Measurements from ENCODE around the gene DBX1. TPM values are rescaled to one million over a fixed set of nuclear protein-coding genes. Genes with fewer than 3 reads are reported as not detected.

The DBX1 gene
- total and polyA plus RNA-seq, 8 donors = not detected

- Histone ChIP-seq H3K27ac (no peak overlapping the region), H3K4me1 (no peaks in the 10 kb centered on the region), H3K27me3 (peaks cover 0 to 20% (median 0%) of the 10 kb centered on the region in 3 donors), H3K9me3 (no peaks in the 10 kb centered on the region), H3K36me3 (no peaks in the 10 kb centered on the region), H3K4me3 (no peak overlapping the region)
- DNase-seq = no peak
- intact Hi-C loops (cut with DNase I; ENCODE audit: low total_unique reads) = no loop called here
- 12 to 25% (median 13%) methylated on average over 2 of the region's 2 CpGs for WGBS, 5 donors
- no peak for TF ChIP-seq POLR2AphosphoS5 (IDR thresholded peaks at IDR 0.05)
- TF ChIP-seq POLR2A (IDR thresholded peaks at IDR 0.05) = no peak
- no peak for TF ChIP-seq CTCF (IDR thresholded peaks at IDR 0.05)
- no peak for TF ChIP-seq EP300 (IDR thresholded peaks at IDR 0.05)
These were observed 37.6 kb upstream of the DBX1 start for GRCh38 chr11:20197881-20198280.

GRCh38 chr11:20194470-20194869 lies 34.2 kb upstream of the DBX1 start:
- Histone ChIP-seq H3K4me1 (no peaks in the 10 kb centered on the region), H3K27ac (no peak overlapping the region), H3K4me3 (no peak overlapping the region), H3K9me3 (no peaks in the 10 kb centered on the region), H3K27me3 (peaks cover 0 to 3% (median 0%) of the 10 kb centered on the region in 3 donors), H3K36me3 (no peaks in the 10 kb centered on the region)
- 71 to 90% (median 83%) methylated on average over 2 of the region's 2 CpGs for WGBS, 5 donors
- DNase-seq = no peak
- TF ChIP-seq CTCF (IDR thresholded peaks at IDR 0.05) = no peak
- TF ChIP-seq POLR2AphosphoS5 (IDR thresholded peaks at IDR 0.05) = no peak
- TF ChIP-seq POLR2A (IDR thresholded peaks at IDR 0.05) = no peak
- TF ChIP-seq EP300 (IDR thresholded peaks at IDR 0.05) = no peak
- intact Hi-C loops (cut with DNase I; ENCODE audit: low total_unique reads) = no loop called here

- Histone ChIP-seq H3K27me3 (no peaks in the 10 kb centered on the region), H3K9me3 (no peaks in the 10 kb centered on the region), H3K4me1 (no peaks in the 10 kb centered on the region), H3K36me3 (no peaks in the 10 kb centered on the region), H3K4me3 (no peak overlapping the region), H3K27ac (no peak overlapping the region)
- WGBS, 5 donors = 56 to 66% (median 59%) methylated on average over 3 of the region's 3 CpGs
- intact Hi-C loops (cut with DNase I; ENCODE audit: low total_unique reads) = no loop called here
- no peak for TF ChIP-seq POLR2AphosphoS5 (IDR thresholded peaks at IDR 0.05)
- no peak for TF ChIP-seq CTCF (IDR thresholded peaks at IDR 0.05)
- TF ChIP-seq POLR2A (IDR thresholded peaks at IDR 0.05) = no peak
- TF ChIP-seq EP300 (IDR thresholded peaks at IDR 0.05) = no peak
- DNase-seq = no peak
These were observed 33.0 kb upstream of the DBX1 start for GRCh38 chr11:20193307-20193706.

DNA sequence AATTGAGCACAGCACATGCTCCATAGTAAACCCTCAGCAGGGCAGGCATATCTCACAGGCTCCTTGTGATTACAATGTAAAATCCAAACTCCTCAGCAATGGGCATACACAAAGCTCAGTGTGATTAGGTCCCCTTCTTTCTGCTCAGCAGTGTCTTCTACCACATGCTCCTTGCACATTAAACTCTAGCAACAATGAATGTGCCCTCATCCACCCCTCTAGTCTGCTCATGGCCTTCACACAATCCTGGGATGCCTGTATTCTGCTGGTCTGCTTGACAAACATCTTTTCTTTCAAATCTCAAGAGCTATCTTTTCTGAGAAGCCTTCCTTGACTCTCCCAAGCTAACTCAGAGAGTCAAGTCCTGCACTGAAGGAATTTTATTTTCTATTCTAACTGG lies 32.4 kb upstream of the DBX1 start:
- no peaks in the 10 kb centered on the region for H3K36me3 ChIP-seq
- intact Hi-C loops (cut with DNase I; ENCODE audit: low total_unique reads) = no loop called here
- no peaks in the 10 kb centered on the region for H3K9me3 ChIP-seq
- no peak overlapping the region for H3K4me3 ChIP-seq
- TF ChIP-seq EP300 (IDR thresholded peaks at IDR 0.05) (no peak), POLR2AphosphoS5 (IDR thresholded peaks at IDR 0.05) (no peak), CTCF (IDR thresholded peaks at IDR 0.05) (no peak), POLR2A (IDR thresholded peaks at IDR 0.05) (no peak)
- H3K27ac ChIP-seq = no peak overlapping the region
- peaks cover 0 to under 1% (median 0%) of the 10 kb centered on the region in 3 donors for H3K27me3 ChIP-seq
- DNase-seq = no peak
- no peaks in the 10 kb centered on the region for H3K4me1 ChIP-seq

All from stomach (tissue), 9 donors.